GM23338 (cell line): ENCODE results near the gene NTPCR. TPM values are rescaled to one million over a fixed set of nuclear protein-coding genes. Genes with fewer than 3 reads are reported as not detected.

ENCODE experiments used
- ATAC-seq: fragments of 200-7000 bp; cut with Tn5 transposase; 3 replicates; pipeline ENCODE4 v1.9.1; 2020
- DNase-seq: peaks from one replicate; pipeline ENCODE4 v3.0.0-alpha.2; 2015; ENCODE audit warnings: low spot score
- H2AFZ ChIP-seq: fragments of 200-600 bp; sonication (generic); 2 replicates; pipeline ENCODE4 v1.8.0; 2016; ENCODE audit warnings: antibody characterized with exemption, mild to moderate bottlenecking, moderate library complexity
- H3F3A ChIP-seq: fragments of 200-600 bp; sonication (generic); replicated peaks from 2 replicates; pipeline ENCODE4 v1.8.0; 2017; ENCODE audit warnings: antibody characterized with exemption, mixed run types, low read depth
- H3K27ac ChIP-seq: fragments of 200-600 bp; sonication (generic); 2 replicates; pipeline ENCODE4 v1.6.1; 2016; ENCODE audit warnings: low read depth
- H3K27me3 ChIP-seq: fragments of 200-600 bp; sonication (generic); 2 replicates; pipeline ENCODE4 v1.8.0; 2016; ENCODE audit warnings: mild to moderate bottlenecking, mixed run types, moderate library complexity; ENCODE audit not compliant: insufficient read depth
- H3K36me3 ChIP-seq: fragments of 200-600 bp; sonication (generic); 2 replicates; pipeline ENCODE4 v1.8.0; 2016; ENCODE audit warnings: mild to moderate bottlenecking; ENCODE audit not compliant: insufficient read depth
- H3K4me1 ChIP-seq: fragments of 200-600 bp; sonication (generic); 2 replicates; pipeline ENCODE4 v1.8.0; 2016; ENCODE audit warnings: mild to moderate bottlenecking, moderate library complexity; ENCODE audit not compliant: insufficient read depth
- H3K4me2 ChIP-seq: fragments of 200-600 bp; sonication (generic); 2 replicates; pipeline ENCODE4 v1.7.1; 2017; ENCODE audit warnings: mixed run types
- H3K4me3 ChIP-seq: fragments of 200-600 bp; sonication (generic); 2 replicates; pipeline ENCODE4 v1.6.1; 2016; ENCODE audit warnings: mixed run types
- H3K79me2 ChIP-seq: fragments of 200-600 bp; sonication (generic); replicated peaks from 2 replicates; pipeline ENCODE4 v1.8.0; 2017; ENCODE audit warnings: mild to moderate bottlenecking; ENCODE audit not compliant: insufficient read depth
- H3K9me2 ChIP-seq: fragments of 200-600 bp; sonication (generic); 2 replicates; pipeline ENCODE4 v1.8.0; 2017; ENCODE audit not compliant: insufficient read depth
- H4K20me1 ChIP-seq: fragments of 200-600 bp; sonication (generic); replicated peaks from 2 replicates; pipeline ENCODE4 v1.8.0; 2017; ENCODE audit warnings: mild to moderate bottlenecking; ENCODE audit not compliant: insufficient read depth
- H3K27ac Mint-ChIP-seq: 2 replicates; pipeline ENCODE4 v1.8.0; 2020; ENCODE audit warnings: inconsistent platforms, mild to moderate bottlenecking, moderate library complexity, mixed read lengths
- H3K27me3 Mint-ChIP-seq: 3 replicates; pipeline ENCODE4 v1.8.0; 2022; ENCODE audit warnings: low read depth, mild to moderate bottlenecking, moderate library complexity, mixed read lengths, inconsistent platforms; ENCODE audit not compliant: insufficient read depth, poor library complexity
- H3K36me3 Mint-ChIP-seq: 3 replicates; pipeline ENCODE4 v1.8.0; 2021; ENCODE audit warnings: low read depth, mild to moderate bottlenecking, inconsistent platforms, moderate library complexity, mixed read lengths
- H3K4me1 Mint-ChIP-seq: 3 replicates; pipeline ENCODE4 v1.8.0; 2020; ENCODE audit warnings: mild to moderate bottlenecking, inconsistent platforms, mixed read lengths
- H3K4me3 Mint-ChIP-seq: 3 replicates; pipeline ENCODE4 v1.8.0; 2021; ENCODE audit warnings: moderate library complexity, mild to moderate bottlenecking, inconsistent platforms, mixed read lengths
- H3K9me3 Mint-ChIP-seq: 3 replicates; pipeline ENCODE4 v1.8.0; 2020; ENCODE audit warnings: moderate library complexity, mild to moderate bottlenecking, inconsistent platforms, mixed read lengths
- CREB1 ChIP-seq: fragments of 250-450 bp; sonication (Bioruptor Pico); IDR thresholded peaks from 2 replicates; pipeline ENCODE4 v1.5.0; 2020; ENCODE audit warnings: low read depth, mild to moderate bottlenecking, moderate library complexity
- EZH2 ChIP-seq: fragments of 200-600 bp; sonication (generic); IDR thresholded peaks from one replicate; pipeline ENCODE4 v1.8.0; 2017; ENCODE audit warnings: antibody characterized with exemption, mild to moderate bottlenecking, low read depth; ENCODE audit not compliant: unreplicated experiment
- JUNB ChIP-seq: IDR thresholded peaks from one replicate; pipeline ENCODE4 v1.6.1; 2016; ENCODE audit warnings: antibody characterized with exemption; ENCODE audit not compliant: unreplicated experiment
- NANOG ChIP-seq: IDR thresholded peaks from 2 replicates; pipeline ENCODE4 v1.6.1; 2016; ENCODE audit warnings: antibody characterized with exemption, borderline replicate concordance
- POLR2AphosphoS5 ChIP-seq: IDR thresholded peaks from 2 replicates; pipeline ENCODE4 v1.6.1; 2016; ENCODE audit warnings: antibody characterized with exemption, low read depth
- STAT1 ChIP-seq: IDR thresholded peaks from one replicate; pipeline ENCODE4 v1.6.1; 2016; ENCODE audit warnings: antibody characterized with exemption; ENCODE audit not compliant: unreplicated experiment
- ZNF114 ChIP-seq: fragments of 250-450 bp; sonication (Bioruptor Pico); IDR thresholded peaks from 2 replicates; pipeline ENCODE4 v1.5.0; 2020; ENCODE audit warnings: mild to moderate bottlenecking, moderate library complexity
- ZNF331 ChIP-seq: fragments of 250-450 bp; sonication (Bioruptor Pico); IDR thresholded peaks from 2 replicates; pipeline ENCODE4 v1.5.0; 2020; ENCODE audit warnings: low read depth, mild to moderate bottlenecking, moderate library complexity
- ZNF462 ChIP-seq: fragments of 250-450 bp; sonication (Bioruptor Pico); IDR thresholded peaks from 2 replicates; pipeline ENCODE4 v1.5.0; 2020; ENCODE audit warnings: mild to moderate bottlenecking, moderate library complexity
- polyA plus RNA-seq: library from polyadenylated mRNA; unstranded; fragments of >200 nt; fragmentation: Nextera tagmentation; extraction: Ambion mirVana; gene quantifications from 2 replicates; pipeline ENCODE4 v1.2.1, GENCODE V29; 2016
- total RNA-seq: library from RNA; depleted of rRNA; stranded (reverse); fragments of >200 nt; shearing (Covaris generic); gene quantifications from 2 replicates; pipeline ENCODE4 v1.2.3, GENCODE V29; 2014
- TF ChIP-seq, protein P1 (sequence below), 2 experiments: fragments of 200-600 bp in 1 of 2; sonication (generic) in 1 of 2; conservative IDR thresholded peaks; 2 replicates each; pipeline versions ENCODE4 v1.5.1 to v1.6.1; 2016 to 2017; ENCODE audit warnings: antibody characterized with exemption in 2 of 2, low read depth in 2 of 2, mild to moderate bottlenecking in 2 of 2, moderate library complexity in 1 of 2

NTPCR gene
- total and polyA plus RNA-seq, 2 experiments from 2014 or later, result 64.1 to 150 TPM

- no peak for TF ChIP-seq EZH2
- TF ChIP-seq, protein P1, sequence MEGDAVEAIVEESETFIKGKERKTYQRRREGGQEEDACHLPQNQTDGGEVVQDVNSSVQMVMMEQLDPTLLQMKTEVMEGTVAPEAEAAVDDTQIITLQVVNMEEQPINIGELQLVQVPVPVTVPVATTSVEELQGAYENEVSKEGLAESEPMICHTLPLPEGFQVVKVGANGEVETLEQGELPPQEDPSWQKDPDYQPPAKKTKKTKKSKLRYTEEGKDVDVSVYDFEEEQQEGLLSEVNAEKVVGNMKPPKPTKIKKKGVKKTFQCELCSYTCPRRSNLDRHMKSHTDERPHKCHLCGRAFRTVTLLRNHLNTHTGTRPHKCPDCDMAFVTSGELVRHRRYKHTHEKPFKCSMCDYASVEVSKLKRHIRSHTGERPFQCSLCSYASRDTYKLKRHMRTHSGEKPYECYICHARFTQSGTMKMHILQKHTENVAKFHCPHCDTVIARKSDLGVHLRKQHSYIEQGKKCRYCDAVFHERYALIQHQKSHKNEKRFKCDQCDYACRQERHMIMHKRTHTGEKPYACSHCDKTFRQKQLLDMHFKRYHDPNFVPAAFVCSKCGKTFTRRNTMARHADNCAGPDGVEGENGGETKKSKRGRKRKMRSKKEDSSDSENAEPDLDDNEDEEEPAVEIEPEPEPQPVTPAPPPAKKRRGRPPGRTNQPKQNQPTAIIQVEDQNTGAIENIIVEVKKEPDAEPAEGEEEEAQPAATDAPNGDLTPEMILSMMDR (conservative IDR thresholded peaks at IDR 0.05; ENCODE audit: low read depth in 2 of 2), result no peak
- TF ChIP-seq JUNB, result no peak
- TF ChIP-seq CREB1 (CRISPR knock-in tag), result no peak
- no peak for TF ChIP-seq ZNF114 (CRISPR knock-in tag)
- TF ChIP-seq POLR2AphosphoS5, result no peak
These were observed 25.5 kb upstream of the NTPCR start (continued) for GRCh38 chr1:232924874-232925273.

- no peaks in the 10 kb centered on the region for H3K36me3 Mint-ChIP-seq
- DNase-seq (no peak), ATAC-seq (no peak)
- peaks cover 2% of the 10 kb centered on the region for H3K27me3 Mint-ChIP-seq
- H3K9me3 Mint-ChIP-seq, result peaks cover 8% of the 10 kb centered on the region
- Histone ChIP-seq H3K4me3 (no peak overlapping the region), H2AFZ (no peak overlapping the region), H3K27me3 (no peaks in the 10 kb centered on the region), H3F3A (no peaks in the 10 kb centered on the region), H3K4me2 (no peak overlapping the region), H3K4me1 (no peaks in the 10 kb centered on the region), H3K36me3 (no peaks in the 10 kb centered on the region), H3K9me2 (no peaks in the 10 kb centered on the region), H3K79me2 (no peaks in the 10 kb centered on the region), H4K20me1 (no peaks in the 10 kb centered on the region), H3K27ac (no peak overlapping the region)
- H3K27ac Mint-ChIP-seq, result no peak overlapping the region
- no peak overlapping the region for H3K4me3 Mint-ChIP-seq
- no peaks in the 10 kb centered on the region for H3K4me1 Mint-ChIP-seq
- TF ChIP-seq ZNF462 (CRISPR knock-in tag) (no peak), ZNF331 (CRISPR knock-in tag) (no peak), STAT1 (no peak), CREB1 (CRISPR knock-in tag) (no peak), NANOG (no peak)
- TF ChIP-seq, protein P1 (conservative IDR thresholded peaks at IDR 0.05; ENCODE audit: low read depth in 2 of 2), result no peak
These were observed 24.8 kb upstream of the NTPCR start for GRCh38 chr1:232925421-232926220.
